Endodermal cell (in vitro differentiated cells): ENCODE measurements around the gene ENDOU. TPM values are rescaled to one million over a fixed set of nuclear protein-coding genes. Genes with fewer than 3 reads are reported as not detected.

Experiments
- DNase-seq: peaks from one replicate; pipeline ENCODE4 v3.0.0-alpha.2; 2017
- H3K27ac ChIP-seq: 2 replicates; pipeline ENCODE4 v1.5.1; 2013; ENCODE audit warnings: mild to moderate bottlenecking, low read depth, low read length, moderate library complexity
- H3K27me3 ChIP-seq: 2 replicates; pipeline ENCODE4 v1.6.1; 2013; ENCODE audit warnings: mild to moderate bottlenecking, low read length, moderate library complexity; ENCODE audit not compliant: insufficient read depth, control insufficient read depth, poor library complexity, severe bottlenecking
- H3K36me3 ChIP-seq: 2 replicates; pipeline ENCODE4 v1.7.0; 2013; ENCODE audit warnings: mild to moderate bottlenecking, low read length, moderate library complexity; ENCODE audit not compliant: control insufficient read depth, insufficient read depth
- H3K4me1 ChIP-seq: one replicate; pipeline ENCODE4 v1.7.0; 2013; ENCODE audit warnings: low read length; ENCODE audit not compliant: control insufficient read depth, insufficient read depth
- H3K4me3 ChIP-seq: 2 replicates; pipeline ENCODE4 v1.5.1; 2013; ENCODE audit warnings: mild to moderate bottlenecking, low read length, moderate library complexity
- H3K9ac ChIP-seq: 2 replicates; pipeline ENCODE4 v1.6.1; 2013; ENCODE audit warnings: mild to moderate bottlenecking, low read length, moderate library complexity; ENCODE audit not compliant: poor library complexity, severe bottlenecking; ENCODE audit errors: extremely low read depth
- H3K9me3 ChIP-seq: 2 replicates; pipeline ENCODE4 v1.6.1; 2013; ENCODE audit warnings: mild to moderate bottlenecking, low read length, moderate library complexity; ENCODE audit not compliant: control insufficient read depth
- H3K27ac Mint-ChIP-seq: 2 replicates; pipeline ENCODE4 v1.8.0; 2020; ENCODE audit warnings: mixed read lengths
- H3K27me3 Mint-ChIP-seq: 2 replicates; pipeline ENCODE4 v1.8.0; 2021; ENCODE audit warnings: mild to moderate bottlenecking, mixed read lengths; ENCODE audit not compliant: insufficient read depth
- H3K36me3 Mint-ChIP-seq: 2 replicates; pipeline ENCODE4 v1.8.0; 2020; ENCODE audit warnings: low read depth, mixed read lengths
- H3K4me1 Mint-ChIP-seq: 2 replicates; pipeline ENCODE4 v1.8.0; 2020; ENCODE audit warnings: mixed read lengths
- H3K4me3 Mint-ChIP-seq: 2 replicates; pipeline ENCODE4 v1.8.0; 2020; ENCODE audit warnings: mild to moderate bottlenecking, moderate library complexity, mixed read lengths
- H3K9me3 Mint-ChIP-seq: 2 replicates; pipeline ENCODE4 v1.8.0; 2020; ENCODE audit warnings: mild to moderate bottlenecking, mixed read lengths
- CTCF ChIP-seq: fragments of 200-600 bp; sonication (generic); conservative IDR thresholded peaks from 2 replicates; pipeline ENCODE4 v1.5.0; 2021; ENCODE audit warnings: antibody characterized with exemption, mild to moderate bottlenecking
- WGBS, 2 experiments: methylation state at CpG; one replicate each; pipeline versions ENCODE4 v1.1.5 to v1.1.7; 2013; ENCODE audit warnings: missing lambda C conversion rate in 2 of 2, mixed read lengths in 1 of 2; ENCODE audit not compliant: insufficient coverage in 1 of 2, insufficient read length in 1 of 2; 5-methylcytosine and 5-hydroxymethylcytosine counted together
- total RNA-seq, 2 donors: library from RNA; stranded (reverse); fragmentation: NEBNext Ultra II Directional in 1 of 2; extraction: Animal tissue kit (Norgen Biotek cat#: 25700) in 1 of 2; gene quantifications; 2 replicates in 1 of 2; 3 replicates in 1 of 2; pipeline ENCODE4 v1.2.1, GENCODE V29; 2021

Gene ENDOU
- total RNA-seq, 2 donors from 2014 or later: not detected

- Histone ChIP-seq H3K4me1 (no peaks in the 10 kb centered on the region), H3K4me3 (no peak overlapping the region), H3K27me3 (no peaks in the 10 kb centered on the region), H3K36me3 (no peaks in the 10 kb centered on the region), H3K27ac (no peak overlapping the region), H3K9me3 (no peaks in the 10 kb centered on the region), H3K9ac (no peak overlapping the region)
- peaks cover 16% of the 10 kb centered on the region for H3K4me1 Mint-ChIP-seq
- TF ChIP-seq CTCF: no peak
- peaks cover 4% of the 10 kb centered on the region for H3K36me3 Mint-ChIP-seq
- no peaks in the 10 kb centered on the region for H3K9me3 Mint-ChIP-seq
- H3K27me3 Mint-ChIP-seq: peaks cover 2% of the 10 kb centered on the region
- peak overlapping the region; percentile 35 for H3K27ac Mint-ChIP-seq
- 86 to 89% methylated on average over 5 to 9 of the region's 9 CpGs for WGBS, 2 experiments
- DNase-seq: no peak
- H3K4me3 Mint-ChIP-seq: no peak overlapping the region
Observed at GRCh38 chr12:47743311-47743860, 18.1 kb upstream of the ENDOU start.

- Mint-ChIP-seq H3K27me3 (peaks cover 2% of the 10 kb centered on the region), H3K27ac (no peak overlapping the region)
Observed at GRCh38 chr12:47742253-47742825, 17.0 kb upstream of the ENDOU start.

GRCh38 chr12:47741340-47741703 lies 16.0 kb upstream of the ENDOU start:
- no peaks in the 10 kb centered on the region for H3K36me3 ChIP-seq
- no peak overlapping the region for H3K4me3 ChIP-seq
- Mint-ChIP-seq H3K4me3 (no peak overlapping the region), H3K27ac (no peak overlapping the region), H3K27me3 (peaks cover 2% of the 10 kb centered on the region), H3K9me3 (no peaks in the 10 kb centered on the region), H3K36me3 (no peaks in the 10 kb centered on the region), H3K4me1 (peaks cover 16% of the 10 kb centered on the region)
- no peak for TF ChIP-seq CTCF
- H3K4me1 ChIP-seq: no peaks in the 10 kb centered on the region
- no peak overlapping the region for H3K9ac ChIP-seq
- no peaks in the 10 kb centered on the region for H3K27me3 ChIP-seq
- H3K9me3 ChIP-seq: no peaks in the 10 kb centered on the region
- DNase-seq: no peak
- 88% methylated on average over 4 of the region's 4 CpGs; no CpG with 5 or more reads in 1 of the 2 experiments for WGBS, 2 experiments
- no peak overlapping the region for H3K27ac ChIP-seq

More at GRCh38 chr12:47742253-47742825, 17.0 kb upstream of the ENDOU start:
- Mint-ChIP-seq H3K9me3 (no peaks in the 10 kb centered on the region), H3K36me3 (peaks cover 3% of the 10 kb centered on the region), H3K4me1 (peaks cover 16% of the 10 kb centered on the region), H3K4me3 (no peak overlapping the region)
- Histone ChIP-seq H3K9me3 (no peaks in the 10 kb centered on the region), H3K4me3 (no peak overlapping the region), H3K27ac (no peak overlapping the region), H3K4me1 (no peaks in the 10 kb centered on the region), H3K27me3 (no peaks in the 10 kb centered on the region), H3K9ac (no peak overlapping the region), H3K36me3 (no peaks in the 10 kb centered on the region)
- 73 to 79% methylated on average over 7 of the region's 7 CpGs for WGBS, 2 experiments
- DNase-seq: peak; percentile 95
- peak; percentile 98 for TF ChIP-seq CTCF
